NOMO-1 (cell line): ENCODE results near the gene LGR6.
"Not testable (repeated sequence)": the region's sequence is repeated elsewhere in the genome, so short reads cannot be mapped to it uniquely, and the experiment has no call there.

Experiments used
- DNase-seq, 2 experiments: peaks; one replicate each; lab custom pipeline; 2025; ENCODE audit not compliant: unreplicated experiment in 2 of 2; lab: John Stamatoyannopoulos, UW

The LGR6 gene

DNA sequence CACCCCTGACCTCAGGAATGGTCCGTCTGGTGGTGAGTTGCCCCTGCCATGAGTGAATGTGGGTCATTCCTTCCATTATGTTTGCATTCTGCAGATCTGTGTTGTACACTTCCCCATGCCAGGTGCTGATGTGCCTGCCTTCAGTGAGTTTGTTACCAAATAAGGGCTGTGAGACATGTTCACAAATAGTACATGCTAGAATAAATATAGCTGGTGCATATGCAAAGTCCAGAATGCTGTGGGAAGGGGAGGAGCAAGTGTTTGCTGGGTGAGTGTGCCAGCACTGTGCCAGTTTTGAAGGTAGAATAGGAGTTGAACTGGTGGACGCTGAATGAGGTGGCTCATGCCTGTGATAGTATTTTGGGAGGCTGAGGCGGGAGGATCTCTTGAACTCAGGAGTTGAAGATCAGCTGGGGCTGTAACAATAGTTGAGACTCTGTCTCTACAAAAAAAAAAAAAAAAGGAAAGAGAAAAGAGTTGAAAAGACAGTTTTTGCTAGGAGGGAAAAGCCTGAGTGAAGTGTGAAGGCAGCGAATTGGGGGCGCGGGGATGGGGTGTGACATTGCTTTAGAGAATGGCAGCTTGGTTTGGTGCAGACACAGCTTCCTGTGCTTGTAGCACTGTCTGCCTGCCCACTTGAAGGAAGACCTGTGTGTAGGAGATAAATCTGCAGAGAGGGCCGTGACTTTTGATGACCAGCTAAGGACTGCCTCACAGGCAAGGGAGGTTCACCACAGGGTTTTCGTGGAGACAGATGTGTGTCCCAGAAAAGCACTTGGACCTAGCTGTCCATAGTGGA, 61.1 kb downstream of the LGR6 start:
- DNase-seq, result no peak

DNA sequence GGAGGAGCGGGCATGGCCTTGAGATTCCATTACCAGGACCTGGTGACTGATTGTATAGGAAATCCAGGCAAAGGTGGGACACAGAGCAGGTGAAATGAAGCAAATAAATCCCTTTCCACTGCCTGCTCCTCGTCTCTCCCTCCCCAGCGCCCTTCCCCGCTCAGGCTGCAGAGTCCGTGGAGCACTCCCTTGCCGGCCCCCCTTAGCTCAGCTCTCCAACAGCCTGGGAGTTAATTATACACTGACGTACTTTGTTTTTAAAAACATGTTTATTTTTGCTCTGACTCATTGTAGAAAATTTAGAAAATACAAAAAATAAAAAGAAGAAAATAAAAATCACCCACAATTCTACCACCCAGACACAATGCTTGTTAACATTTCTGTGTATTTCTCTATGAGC, 61.7 kb downstream of the LGR6 start:
- no peak for DNase-seq

DNA sequence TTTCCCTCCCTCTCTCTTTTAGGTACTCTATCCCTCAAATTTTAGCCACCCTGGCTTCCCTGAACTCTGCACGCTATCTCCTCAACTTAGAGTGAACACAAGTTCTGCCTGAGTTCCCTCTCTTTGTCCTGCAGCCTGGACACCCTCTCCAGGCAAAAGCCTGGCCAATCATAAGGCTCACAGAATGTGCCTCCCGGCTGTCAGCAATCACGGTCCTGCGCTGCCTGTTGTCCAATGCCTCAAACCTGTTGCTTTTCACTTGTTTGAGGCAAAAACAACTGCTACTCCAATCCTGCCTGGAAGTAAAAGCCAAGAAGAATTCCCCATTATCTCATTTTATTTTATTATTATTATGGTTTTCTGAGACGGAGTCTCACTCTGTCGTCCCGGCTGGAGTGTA, 66.1 kb downstream of the LGR6 start:
- DNase-seq, result no peak

DNA sequence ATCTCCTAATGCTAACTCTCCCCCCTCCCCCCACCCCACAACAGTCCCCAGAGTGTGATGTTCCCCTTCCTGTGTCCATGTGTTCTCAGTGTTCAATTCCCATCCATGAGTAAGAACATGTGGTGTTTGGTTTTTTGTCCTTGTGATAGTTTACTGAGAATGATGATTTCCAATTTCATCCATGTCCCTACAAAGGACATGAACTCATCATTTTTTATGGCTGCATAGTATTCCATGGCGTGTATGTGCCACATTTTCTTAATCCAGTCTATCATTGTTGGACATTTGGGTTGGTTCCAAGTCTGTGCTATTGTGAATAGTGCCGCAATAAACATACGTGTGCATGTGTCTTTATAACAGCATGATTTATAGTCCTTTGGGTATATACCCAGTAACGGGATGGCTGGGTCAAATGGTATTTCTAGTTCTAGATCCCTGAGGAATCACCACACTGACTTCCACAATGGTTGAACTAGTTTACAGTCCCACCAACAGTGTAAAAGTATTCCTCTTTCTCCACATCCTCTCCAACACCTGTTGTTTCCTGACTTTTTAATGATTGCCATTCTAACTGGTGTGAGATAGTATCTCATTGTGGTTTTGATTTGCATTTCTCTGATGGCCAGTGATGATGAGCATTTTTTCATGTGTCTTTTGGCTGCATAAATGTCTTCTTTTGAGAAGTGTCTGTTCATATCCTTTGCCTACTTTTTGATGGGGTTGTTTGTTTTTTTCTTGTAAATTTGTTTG, 67.8 kb downstream of the LGR6 start:
- DNase-seq, result not testable (repeated sequence)

GRCh38 chr1:202263628-202264027, 70.0 kb downstream of the LGR6 start:
- DNase-seq, result no peak

DNA sequence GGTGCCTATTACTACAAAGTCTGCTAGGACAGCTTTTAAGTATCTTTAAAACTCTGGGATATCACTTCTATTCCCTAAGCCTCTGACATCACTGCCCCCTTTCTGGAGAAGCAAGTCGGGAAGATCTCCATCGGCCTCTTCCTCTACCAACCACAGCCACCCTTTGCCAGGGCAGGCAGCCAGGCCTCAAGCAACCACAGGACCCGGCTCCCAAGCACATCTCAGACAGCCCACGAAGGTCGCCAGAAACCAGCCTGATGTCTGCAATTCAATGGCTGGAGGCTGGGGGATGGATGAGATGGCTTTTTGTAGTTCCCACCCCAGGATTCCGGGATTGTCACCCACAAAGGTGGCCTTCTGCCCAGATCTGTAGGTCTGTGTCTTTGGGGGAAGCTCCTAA, 70.7 kb downstream of the LGR6 start:
- DNase-seq, result no peak

DNA sequence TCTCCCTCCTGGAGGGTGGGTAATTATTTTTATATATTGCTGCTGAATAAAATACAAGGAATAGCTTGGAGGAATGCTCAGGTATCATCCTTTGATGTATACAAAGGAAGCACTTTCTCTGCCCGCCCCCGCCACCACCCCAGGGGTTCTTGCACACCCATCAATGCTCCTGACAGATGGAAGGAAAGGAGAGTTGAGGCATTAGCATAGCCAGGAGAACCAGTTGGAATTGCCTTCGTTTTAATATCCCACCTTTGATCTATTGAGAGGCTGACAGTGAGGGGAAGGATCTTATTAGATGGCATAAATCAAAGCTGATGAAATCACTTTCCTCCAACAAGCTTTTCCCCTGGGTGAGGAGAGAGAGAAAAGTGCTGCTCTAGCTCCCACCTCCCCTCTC, 71.1 kb downstream of the LGR6 start:
- DNase-seq, result no peak

DNA sequence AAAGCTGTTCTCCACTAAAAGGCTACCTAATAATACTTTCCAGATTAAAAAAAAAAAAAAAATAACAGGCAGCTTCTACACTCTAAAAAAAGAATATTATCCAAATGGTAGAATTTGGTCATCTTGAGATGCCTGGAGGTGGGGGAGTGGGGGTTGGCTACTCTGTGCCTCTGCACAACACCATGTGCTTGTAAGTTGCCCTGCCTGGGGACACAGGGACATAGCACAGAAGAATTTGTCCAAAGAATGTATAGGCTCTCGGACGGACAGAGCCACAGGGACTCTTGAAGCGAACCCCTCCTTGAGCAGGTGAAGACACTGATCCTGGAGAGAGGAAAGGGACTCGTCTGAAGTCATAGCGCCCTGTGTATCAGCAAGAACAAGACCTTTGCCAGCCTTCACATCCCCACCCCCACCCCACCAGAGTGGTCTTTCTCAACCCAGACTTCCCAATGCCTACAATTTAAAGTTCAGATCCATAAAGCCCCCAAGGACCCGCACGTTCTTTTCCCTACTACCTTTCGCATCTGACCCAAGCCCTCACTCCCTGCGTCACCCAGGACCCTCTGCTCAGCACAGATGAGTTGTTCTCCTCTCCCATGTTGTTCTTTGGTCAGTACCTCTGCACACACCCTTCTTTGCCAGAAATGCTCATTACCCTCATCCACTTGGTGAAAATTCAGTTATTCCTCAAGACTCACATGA, 72.6 kb downstream of the LGR6 start:
- no peak for DNase-seq

GRCh38 chr1:202268032-202268431, 74.4 kb downstream of the LGR6 start:
- no peak for DNase-seq

DNA sequence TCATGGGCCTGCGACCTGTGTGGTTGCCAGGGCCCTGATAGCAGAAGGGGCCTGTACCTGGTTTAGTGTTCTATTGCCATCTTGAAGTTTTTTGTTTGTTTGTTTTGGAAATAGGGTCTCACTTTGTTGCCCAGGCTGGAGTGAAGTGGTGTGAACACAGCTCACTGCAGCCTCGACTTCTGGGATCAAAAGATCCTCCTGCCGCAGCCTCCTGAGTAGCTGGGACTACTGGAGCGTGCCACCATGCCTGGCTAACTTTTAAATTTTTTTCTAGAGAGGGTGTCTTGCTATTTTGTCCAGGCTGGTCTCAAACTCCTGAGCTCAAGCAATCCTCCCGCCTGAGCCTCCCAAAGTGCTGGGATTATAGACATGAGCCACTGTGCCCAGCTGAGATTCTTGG, 75.2 kb downstream of the LGR6 start:
- DNase-seq, result no peak

DNA sequence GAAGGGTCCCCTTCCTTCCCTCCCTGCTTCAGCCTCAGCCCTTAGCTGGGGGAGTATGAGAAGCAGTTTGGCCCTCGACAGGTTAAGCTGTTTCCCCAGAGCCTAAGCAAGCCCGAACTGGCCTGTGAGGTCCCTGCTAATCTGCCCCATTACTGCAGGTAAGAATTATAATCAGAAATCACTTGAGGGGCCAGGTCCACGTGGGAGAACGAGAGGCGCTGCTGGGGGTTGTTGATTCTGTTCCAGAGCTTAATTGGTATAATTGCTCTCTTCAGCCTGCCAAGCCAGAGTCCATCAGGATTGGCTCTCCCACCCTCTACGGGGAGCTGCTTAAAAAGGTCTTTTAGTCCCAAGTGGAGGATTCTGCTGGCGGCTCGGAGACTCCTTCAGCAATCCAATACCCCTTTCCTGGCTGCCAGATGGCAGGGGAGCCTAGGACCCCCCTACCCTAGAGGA, 77.3 kb downstream of the LGR6 start:
- DNase-seq, result no peak

DNA sequence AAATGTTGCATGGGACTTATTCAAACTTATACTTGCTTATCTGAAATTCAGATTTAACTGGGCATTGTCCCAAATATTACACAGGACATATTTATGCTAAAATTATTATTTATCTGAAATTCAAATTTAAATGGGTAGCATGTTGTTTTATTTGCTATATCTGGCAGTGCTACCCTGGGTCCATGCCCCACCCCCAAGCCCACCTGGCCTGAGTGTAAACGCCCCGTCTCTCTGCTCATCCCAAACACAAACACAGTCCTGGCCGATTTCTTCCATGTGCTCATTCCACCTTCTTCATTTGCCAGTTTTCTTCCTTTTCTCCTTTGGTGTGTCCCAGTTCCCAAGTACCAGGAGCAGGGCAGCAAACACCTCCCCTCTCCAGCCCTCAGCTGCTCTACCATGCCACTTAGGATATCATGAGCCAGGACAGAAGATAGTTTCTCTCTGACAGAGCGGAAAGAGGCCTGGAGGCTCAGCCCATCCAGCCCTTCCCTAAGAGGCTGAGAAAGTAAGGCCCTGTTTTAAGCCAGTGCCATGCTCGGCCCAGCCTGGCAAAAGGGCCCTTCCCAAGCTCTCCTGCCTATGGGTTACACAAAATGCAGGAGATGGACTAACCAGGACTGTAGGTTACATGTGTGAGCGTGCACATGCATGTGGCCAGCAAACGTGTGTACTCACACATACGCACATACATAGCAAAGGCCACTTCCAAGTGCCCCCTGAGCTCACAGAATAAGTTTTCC, 78.7 kb downstream of the LGR6 start:
- DNase-seq, result no peak

DNA sequence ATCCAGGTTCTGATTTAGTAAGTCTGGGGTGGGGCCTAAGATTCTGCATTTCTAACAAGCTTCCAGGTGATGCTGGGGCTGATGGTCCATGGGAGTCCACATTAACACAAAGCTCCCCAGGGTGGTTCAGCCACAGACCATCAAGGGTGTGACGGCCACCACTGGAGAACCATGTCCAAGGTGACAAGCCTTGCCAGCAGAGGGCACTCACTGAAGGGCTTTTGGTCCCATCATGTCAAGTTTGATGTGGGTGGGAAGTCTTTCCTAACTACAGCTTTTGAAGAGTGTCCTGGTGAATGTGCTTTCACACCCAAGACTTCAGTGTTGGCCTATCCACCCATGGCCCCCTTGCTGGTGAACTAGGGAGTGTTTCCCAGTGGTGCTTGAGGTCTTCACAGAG, 81.0 kb downstream of the LGR6 start:
- peak in 1 of 2 experiments; percentile 7 for DNase-seq

DNA sequence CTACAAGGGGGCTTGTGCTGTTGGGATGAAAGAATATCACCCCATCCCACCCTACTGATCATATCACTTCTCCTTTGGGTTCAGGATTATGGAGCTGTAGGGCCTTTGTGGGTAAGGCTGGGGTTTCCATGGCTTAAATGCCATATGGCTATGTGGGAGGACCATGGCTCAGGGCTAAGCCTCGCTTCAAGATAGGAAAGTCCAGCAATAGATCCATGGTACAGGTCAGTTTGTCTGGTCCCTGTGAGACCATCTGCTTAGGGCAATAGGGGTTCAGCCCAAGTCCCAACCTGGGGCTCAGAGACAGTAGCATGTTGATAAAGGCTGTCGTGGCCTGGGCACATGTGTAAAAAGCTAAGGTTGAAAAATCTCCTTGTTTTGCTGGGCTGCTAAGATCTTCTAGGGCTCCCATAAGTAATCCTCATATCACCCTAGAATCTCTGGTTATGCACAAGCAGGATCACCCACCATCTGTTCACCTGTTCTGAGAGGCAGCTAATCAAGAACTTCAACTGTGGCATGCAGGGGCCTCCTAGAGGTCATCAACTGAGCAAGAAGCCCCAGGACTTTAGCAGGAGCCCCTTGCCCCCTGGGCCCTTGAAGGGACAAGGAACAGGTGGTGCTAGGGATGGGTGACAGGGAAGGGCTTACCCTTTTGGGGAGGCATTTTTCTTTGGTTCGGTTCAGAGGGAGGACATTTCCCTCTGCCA, 81.6 kb downstream of the LGR6 start:
- DNase-seq, result no peak

GRCh38 chr1:202276081-202276715, 82.6 kb downstream of the LGR6 start:
- no peak for DNase-seq

DNA sequence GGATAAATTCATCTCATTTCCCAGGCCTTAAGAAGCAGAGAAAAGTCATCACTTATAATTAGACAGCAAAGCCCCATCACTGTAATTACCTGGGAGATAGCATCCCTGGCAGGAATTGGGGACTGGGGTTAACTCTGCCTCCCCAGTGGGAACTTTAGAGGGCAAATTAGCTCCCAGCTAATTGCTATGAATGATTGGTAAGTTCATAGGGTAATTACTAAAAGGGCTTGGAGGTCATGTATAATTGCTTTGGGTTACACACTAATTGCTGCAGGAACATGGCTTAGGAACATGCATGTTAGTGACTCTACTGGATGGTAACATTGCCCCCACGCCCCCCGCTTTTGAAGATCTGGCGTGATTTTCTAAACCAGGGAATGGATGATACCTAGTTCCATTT, 83.3 kb downstream of the LGR6 start:
- no peak for DNase-seq

- DNase-seq, result no peak
These were observed 85.2 kb downstream of the LGR6 start for GRCh38 chr1:202278751-202279150.

GRCh38 chr1:202279806-202280205, 86.2 kb downstream of the LGR6 start:
- DNase-seq, result no peak

- DNase-seq, result no peak
These were observed 87.0 kb downstream of the LGR6 start for GRCh38 chr1:202280595-202280994.
